GM19239 (cell line): ENCODE results near the gene KLHL29.

Source experiments
- DNase-seq: peaks from one replicate; pipeline ENCODE4 v3.0.0; 2011; ENCODE audit warnings: low spot score; ENCODE audit not compliant: insufficient read length
- FAIRE-seq: peaks from 2 replicates; lab custom pipeline; 2011; peaks lifted over from hg19 to GRCh38; lab: Jason Lieb, UNC

Gene KLHL29

GRCh38 chr2:23557455-23557854, 172.5 kb downstream of the KLHL29 start:
- FAIRE-seq, result no peak
- DNase-seq, result no peak

- FAIRE-seq, result no peak
- no peak for DNase-seq
These were observed 174.7 kb downstream of the KLHL29 start for GRCh38 chr2:23559561-23560239.

GRCh38 chr2:23561088-23561487, 176.1 kb downstream of the KLHL29 start:
- DNase-seq (no peak), FAIRE-seq (no peak)

- DNase-seq (no peak), FAIRE-seq (no peak)
These were observed 176.6 kb downstream of the KLHL29 start for GRCh38 chr2:23561544-23561943.

- FAIRE-seq (no peak), DNase-seq (no peak)
These were observed 177.2 kb downstream of the KLHL29 start for GRCh38 chr2:23562143-23562542.

GRCh38 chr2:23563151-23563550, 178.2 kb downstream of the KLHL29 start:
- no peak for FAIRE-seq
- DNase-seq, result no peak

- FAIRE-seq, result no peak
- DNase-seq, result no peak
These were observed 179.0 kb downstream of the KLHL29 start for GRCh38 chr2:23563673-23564614.

GRCh38 chr2:23564615-23564960, 179.6 kb downstream of the KLHL29 start:
- DNase-seq (no peak), FAIRE-seq (no peak)

- no peak for DNase-seq
- FAIRE-seq, result no peak
These were observed 180.4 kb downstream of the KLHL29 start for GRCh38 chr2:23565374-23565773.

GRCh38 chr2:23565814-23566213, 180.8 kb downstream of the KLHL29 start:
- FAIRE-seq, result no peak
- no peak for DNase-seq

- peak; percentile 43 for DNase-seq
- FAIRE-seq, result peak; percentile 66
These were observed 181.5 kb downstream of the KLHL29 start for GRCh38 chr2:23566241-23567142.

GRCh38 chr2:23567161-23567756, 182.3 kb downstream of the KLHL29 start:
- FAIRE-seq, result no peak
- DNase-seq, result no peak

- FAIRE-seq, result no peak
These were observed 183.2 kb downstream of the KLHL29 start for GRCh38 chr2:23568211-23568610.

GRCh38 chr2:23568626-23569190, 183.7 kb downstream of the KLHL29 start:
- no peak for DNase-seq
- FAIRE-seq, result no peak

More at GRCh38 chr2:23568211-23568610, 183.2 kb downstream of the KLHL29 start:
- DNase-seq, result no peak

- DNase-seq (no peak), FAIRE-seq (no peak)
These were observed 184.9 kb downstream of the KLHL29 start for GRCh38 chr2:23569761-23570365.

GRCh38 chr2:23571085-23571484, 186.1 kb downstream of the KLHL29 start:
- no peak for DNase-seq

GRCh38 chr2:23571527-23572282, 186.7 kb downstream of the KLHL29 start:
- FAIRE-seq (no peak), DNase-seq (no peak)

More at GRCh38 chr2:23571085-23571484, 186.1 kb downstream of the KLHL29 start:
- FAIRE-seq, result no peak

- no peak for FAIRE-seq
- no peak for DNase-seq
These were observed 190.1 kb downstream of the KLHL29 start for GRCh38 chr2:23574919-23575654.
